ENCODE data around the gene CEP85.
A peak's percentile ranks its signal among the peaks of the same experiment; 100 is the strongest.

The CEP85 gene

DNA sequence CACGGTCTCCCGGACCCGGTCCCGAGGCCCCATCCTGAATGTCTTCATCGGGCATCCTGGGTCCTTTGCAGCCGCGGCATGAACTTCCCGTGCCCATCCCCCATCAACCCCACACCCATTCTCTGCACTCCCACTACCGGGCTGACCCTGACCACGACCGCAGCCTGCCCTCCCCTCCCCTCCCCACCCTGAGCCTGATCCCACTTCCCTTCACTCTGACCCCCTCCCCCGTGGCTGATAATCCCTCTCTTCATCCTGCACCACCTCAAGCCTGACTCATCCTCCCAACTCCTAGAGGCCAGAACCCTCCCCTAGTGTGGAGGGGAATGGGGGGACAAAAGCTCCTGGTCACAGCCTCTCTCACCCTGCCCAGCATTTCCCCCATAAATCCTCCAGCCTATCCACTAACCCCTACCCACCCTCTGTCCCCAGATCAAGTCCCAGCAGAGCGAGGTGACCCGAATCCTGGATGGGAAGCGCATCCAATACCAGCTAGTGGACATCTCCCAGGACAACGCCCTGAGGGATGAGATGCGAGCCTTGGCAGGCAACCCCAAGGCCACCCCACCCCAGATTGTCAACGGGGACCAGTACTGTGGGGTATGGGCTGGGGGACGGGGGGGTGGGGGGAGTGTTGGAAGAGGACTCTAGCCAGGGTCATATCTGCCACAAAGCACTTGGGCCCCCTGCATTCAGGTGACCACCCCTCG is 46.5 kb downstream of the CEP85 start:
- TF ChIP-seq, protein P1, sequence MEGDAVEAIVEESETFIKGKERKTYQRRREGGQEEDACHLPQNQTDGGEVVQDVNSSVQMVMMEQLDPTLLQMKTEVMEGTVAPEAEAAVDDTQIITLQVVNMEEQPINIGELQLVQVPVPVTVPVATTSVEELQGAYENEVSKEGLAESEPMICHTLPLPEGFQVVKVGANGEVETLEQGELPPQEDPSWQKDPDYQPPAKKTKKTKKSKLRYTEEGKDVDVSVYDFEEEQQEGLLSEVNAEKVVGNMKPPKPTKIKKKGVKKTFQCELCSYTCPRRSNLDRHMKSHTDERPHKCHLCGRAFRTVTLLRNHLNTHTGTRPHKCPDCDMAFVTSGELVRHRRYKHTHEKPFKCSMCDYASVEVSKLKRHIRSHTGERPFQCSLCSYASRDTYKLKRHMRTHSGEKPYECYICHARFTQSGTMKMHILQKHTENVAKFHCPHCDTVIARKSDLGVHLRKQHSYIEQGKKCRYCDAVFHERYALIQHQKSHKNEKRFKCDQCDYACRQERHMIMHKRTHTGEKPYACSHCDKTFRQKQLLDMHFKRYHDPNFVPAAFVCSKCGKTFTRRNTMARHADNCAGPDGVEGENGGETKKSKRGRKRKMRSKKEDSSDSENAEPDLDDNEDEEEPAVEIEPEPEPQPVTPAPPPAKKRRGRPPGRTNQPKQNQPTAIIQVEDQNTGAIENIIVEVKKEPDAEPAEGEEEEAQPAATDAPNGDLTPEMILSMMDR (IDR thresholded peaks at IDR 0.05; ENCODE audit: low read depth, low read length), result no peak
- peak overlapping the region; percentile 79 to 86 for H3K4me3 ChIP-seq (replicated peaks in 1 of 2; ENCODE audit: low read depth in 2 of 2, low read length in 2 of 2)
- DNase-seq (ENCODE audit: low read depth in 2 of 2), result peak in 1 of 2 donors; percentile 37

DNA sequence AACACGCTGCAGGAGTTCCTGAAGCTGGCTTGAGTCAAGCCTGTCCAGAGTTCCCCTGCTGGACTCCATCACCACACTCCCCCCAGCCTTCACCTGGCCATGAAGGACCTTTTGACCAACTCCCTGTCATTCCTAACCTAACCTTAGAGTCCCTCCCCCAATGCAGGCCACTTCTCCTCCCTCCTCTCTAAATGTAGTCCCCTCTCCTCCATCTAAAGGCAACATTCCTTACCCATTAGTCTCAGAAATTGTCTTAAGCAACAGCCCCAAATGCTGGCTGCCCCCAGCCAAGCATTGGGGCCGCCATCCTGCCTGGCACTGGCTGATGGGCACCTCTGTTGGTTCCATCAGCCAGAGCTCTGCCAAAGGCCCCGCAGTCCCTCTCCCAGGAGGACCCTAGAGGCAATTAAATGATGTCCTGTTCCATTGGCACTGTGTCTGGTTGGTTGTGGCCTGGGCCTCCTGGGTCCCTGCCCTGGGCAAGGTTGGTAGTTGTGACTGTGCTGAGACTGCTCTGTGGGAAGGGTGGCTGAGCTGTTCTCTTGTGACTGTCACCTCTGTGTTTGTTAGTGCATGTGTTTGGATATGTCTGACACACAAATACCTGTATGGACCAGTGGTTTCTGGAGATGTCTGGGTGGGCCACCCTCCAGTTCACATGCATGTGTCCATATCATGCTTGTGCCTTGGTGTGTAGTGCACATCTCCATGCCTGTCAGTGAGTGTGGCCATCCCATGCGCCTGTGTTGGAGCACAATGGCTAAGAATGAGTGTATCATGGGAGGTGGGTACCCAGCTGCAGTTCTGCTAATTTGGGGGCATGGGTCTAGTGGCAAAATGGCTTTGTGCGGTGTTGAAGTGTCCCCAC is 47.3 kb downstream of the CEP85 start:
- H3K4me3 ChIP-seq (replicated peaks in 1 of 2; ENCODE audit: low read depth in 2 of 2, low read length in 2 of 2), result peak overlapping the region; percentile 79 to 86
- TF ChIP-seq, protein P1 (IDR thresholded peaks at IDR 0.05; ENCODE audit: low read depth, low read length), result no peak
- DNase-seq (ENCODE audit: low read depth in 2 of 2), result peak in 1 of 2 donors; percentile 26

DNA sequence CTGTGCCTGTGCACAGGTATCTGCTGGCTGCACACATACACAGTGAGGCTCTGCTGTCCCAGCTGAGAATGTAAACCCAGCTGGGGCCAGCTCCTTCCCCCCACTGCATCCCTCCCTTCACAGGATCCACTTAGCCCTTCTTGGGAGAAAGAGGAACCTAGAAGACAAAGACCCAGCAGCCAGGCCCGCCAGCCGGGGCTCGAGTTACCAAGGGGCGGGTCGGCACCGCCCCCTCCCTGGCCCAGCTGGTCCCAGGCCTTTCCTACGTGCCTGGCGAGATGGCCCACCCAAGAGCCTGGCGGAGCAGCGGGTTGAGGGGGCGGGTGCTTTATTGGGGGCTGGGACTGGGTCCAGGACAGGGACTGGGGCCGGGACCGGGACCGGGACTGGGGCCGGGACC is 48.0 kb downstream of the CEP85 start:
- TF ChIP-seq, protein P1 (IDR thresholded peaks at IDR 0.05; ENCODE audit: low read depth, low read length), result no peak
- peak overlapping the region; percentile 8 to 86 for H3K4me3 ChIP-seq (replicated peaks in 1 of 2; ENCODE audit: low read depth in 2 of 2, low read length in 2 of 2)
- peak in 1 of 2 donors; percentile 51 for DNase-seq (ENCODE audit: low read depth in 2 of 2)

DNA sequence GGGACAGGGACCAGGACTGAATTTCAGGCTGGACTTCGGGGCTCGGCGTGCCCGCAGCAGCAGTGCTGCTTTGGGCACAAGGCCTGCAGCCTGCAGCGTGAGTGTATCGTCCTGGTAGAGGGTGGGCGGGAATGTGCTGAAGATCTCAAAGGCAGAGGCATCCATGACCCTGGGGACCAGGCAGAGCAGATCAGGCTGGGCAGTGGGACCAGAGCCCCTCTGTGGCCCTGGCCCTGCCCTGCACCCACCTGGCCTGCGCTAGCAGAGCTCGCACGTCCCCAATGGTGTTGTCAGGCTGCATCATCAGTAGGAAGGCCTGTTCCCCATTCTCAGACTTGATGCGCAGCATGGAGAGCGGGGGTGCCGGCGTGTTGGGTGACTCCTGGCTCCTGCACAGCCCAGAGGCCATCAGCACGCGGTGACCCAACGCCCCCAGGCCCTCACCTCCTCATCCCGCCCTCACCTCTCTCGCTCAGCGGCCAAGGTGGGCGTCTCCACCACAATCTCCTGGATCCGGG is 48.5 kb downstream of the CEP85 start:
- no peak overlapping the region for H3K4me3 ChIP-seq (replicated peaks in 1 of 2; ENCODE audit: low read depth in 2 of 2, low read length in 2 of 2)
- DNase-seq (ENCODE audit: low read depth in 2 of 2), result no peak
- TF ChIP-seq, protein P1 (IDR thresholded peaks at IDR 0.05; ENCODE audit: low read depth, low read length), result no peak

DNA sequence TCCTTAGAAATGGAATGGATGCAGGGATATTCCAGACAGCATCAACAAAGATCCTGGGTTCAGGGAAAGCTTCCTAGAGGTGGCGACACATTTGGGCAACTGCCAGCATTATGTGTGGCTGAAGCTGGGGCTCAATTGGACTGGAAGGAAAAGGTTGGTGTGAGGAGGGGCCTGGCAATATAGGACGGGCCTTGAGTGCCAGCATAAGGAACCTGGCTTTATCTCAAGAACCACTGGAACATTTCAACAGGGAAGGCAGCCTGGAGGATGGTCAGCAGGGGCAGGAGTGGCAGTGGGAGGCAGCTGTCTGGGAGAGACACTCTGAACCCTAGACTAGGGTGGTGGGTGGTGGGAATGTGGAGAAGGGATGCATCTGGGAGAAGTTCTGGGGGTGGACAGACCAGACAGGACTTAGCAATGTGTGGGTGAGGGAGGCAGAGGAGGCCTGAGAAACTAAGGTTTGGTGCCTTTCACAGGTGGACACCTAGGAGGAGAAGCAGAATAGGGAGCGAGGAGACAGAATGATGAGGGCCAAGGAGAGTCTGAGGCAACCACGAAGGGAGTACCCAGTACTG is 49.4 kb downstream of the CEP85 start:
- H3K4me3 ChIP-seq (replicated peaks in 1 of 2; ENCODE audit: low read depth in 2 of 2, low read length in 2 of 2), result no peak overlapping the region
- DNase-seq (ENCODE audit: low read depth in 2 of 2), result no peak
- TF ChIP-seq, protein P1 (IDR thresholded peaks at IDR 0.05; ENCODE audit: low read depth, low read length), result no peak

DNA sequence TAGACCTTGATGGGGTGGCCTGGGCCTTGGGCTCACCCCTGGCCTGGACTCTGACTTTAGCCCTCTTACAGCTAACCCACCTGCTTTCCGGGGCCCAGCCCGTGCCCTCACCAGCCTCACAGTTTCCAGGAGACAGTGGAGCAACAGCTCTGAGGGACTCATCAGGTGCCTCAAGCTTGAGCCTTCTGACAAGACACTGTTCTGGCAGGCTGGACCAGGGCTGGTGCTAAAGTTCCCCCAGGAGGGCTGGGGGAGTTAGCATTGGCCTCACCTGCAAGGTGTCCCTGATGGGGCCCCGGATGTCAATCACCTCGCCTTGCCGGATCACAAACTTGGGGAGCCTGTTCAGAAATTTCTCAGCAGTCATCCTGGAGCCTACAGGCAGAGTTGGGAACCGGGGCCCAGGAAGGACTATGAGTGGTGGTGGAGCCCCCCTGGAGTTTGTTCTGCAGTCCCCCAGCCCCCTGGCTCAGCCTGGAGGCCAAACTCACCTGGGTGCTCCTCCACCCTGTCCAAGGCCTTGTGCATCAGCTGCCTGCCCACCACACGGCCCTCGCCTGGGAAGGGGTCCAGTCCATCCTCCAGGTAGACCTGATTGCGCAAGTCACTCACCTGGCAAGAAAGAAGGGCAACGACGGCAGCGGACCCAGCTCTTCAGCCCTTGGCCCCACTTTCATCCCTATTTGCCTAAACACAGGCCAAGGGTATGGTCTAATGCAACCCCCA is 50.0 kb downstream of the CEP85 start:
- TF ChIP-seq, protein P1 (IDR thresholded peaks at IDR 0.05; ENCODE audit: low read depth, low read length), result no peak
- no peak for DNase-seq (ENCODE audit: low read depth in 2 of 2)
- H3K4me3 ChIP-seq (replicated peaks in 1 of 2; ENCODE audit: low read depth in 2 of 2, low read length in 2 of 2), result no peak overlapping the region

Measured in cardiac fibroblast (primary cell).